Measurements from ENCODE around the gene MAGOHB. TPM values are rescaled to one million over a fixed set of nuclear protein-coding genes. Genes with fewer than 3 reads are reported as not detected.
"Not testable (repeated sequence)": the region's sequence is repeated elsewhere in the genome, so short reads cannot be mapped to it uniquely, and the experiment has no call there.

Gene MAGOHB
- 62.9 TPM for polyA plus RNA-seq (2013, experiment 1 of 2)
- polyA plus RNA-seq (2013, experiment 2 of 2): 61.1 TPM

GRCh38 chr12:10613349-10614055, at the start of gene MAGOHB:
TSS of gene MAGOHB (minus strand) at chr12:10613609. CDS start at chr12:10613532, 77 bp downstream.
- Histone ChIP-seq H3K4me3 (ENCODE audit: low read length) (peak within 1 kb of the TSS; percentile 99), H3K4me1 (ENCODE audit: control insufficient read depth, low read depth, low read length) (no peaks in the 10 kb centered on the region), H3K27me3 (ENCODE audit: insufficient read depth, low read length, poor library complexity) (no peaks in the 10 kb centered on the region), H3K36me3 (ENCODE audit: control insufficient read depth, insufficient read depth, low read length) (no peaks in the 10 kb centered on the region), H3K79me1 (ENCODE audit: low read length) (peaks cover 4% of the 10 kb centered on the region), H3K4me2 (ENCODE audit: low read length) (peak within 1 kb of the TSS; percentile 98), H4K5ac (ENCODE audit: low read length) (peak within 1 kb of the TSS; percentile 72), H3K4ac (ENCODE audit: low read depth, low read length) (peak within 1 kb of the TSS; percentile 82), H3K9ac (ENCODE audit: low read length) (peak within 1 kb of the TSS; percentile 99), H4K8ac (ENCODE audit: low read depth, low read length) (peak within 1 kb of the TSS; percentile 94), H3K79me2 (ENCODE audit: control insufficient read depth, insufficient read depth, low read length) (peaks cover 18% of the 10 kb centered on the region), H2BK120ac (ENCODE audit: low read depth, low read length) (no peak within 1 kb of the TSS), H3K27ac (ENCODE audit: low read depth, low read length) (no peak within 1 kb of the TSS), H3K18ac (ENCODE audit: low read length) (peak within 1 kb of the TSS; percentile 69), H3K56ac (ENCODE audit: low read length) (peak within 1 kb of the TSS; percentile 98), H2BK15ac (replicated peaks; ENCODE audit: low read depth) (peak within 1 kb of the TSS; percentile 36), H3K23ac (ENCODE audit: low read length) (peak within 1 kb of the TSS; percentile 84), H2AK5ac (ENCODE audit: low read length) (peak within 1 kb of the TSS; percentile 40), H2BK5ac (ENCODE audit: low read length) (peak within 1 kb of the TSS; percentile 81)
- no CpG with 5 or more reads among the region's 45 CpGs for WGBS (ENCODE audit: extremely low coverage, insufficient coverage, low lambda C conversion rate)
- peak; percentile 98 for DNase-seq

DNA sequence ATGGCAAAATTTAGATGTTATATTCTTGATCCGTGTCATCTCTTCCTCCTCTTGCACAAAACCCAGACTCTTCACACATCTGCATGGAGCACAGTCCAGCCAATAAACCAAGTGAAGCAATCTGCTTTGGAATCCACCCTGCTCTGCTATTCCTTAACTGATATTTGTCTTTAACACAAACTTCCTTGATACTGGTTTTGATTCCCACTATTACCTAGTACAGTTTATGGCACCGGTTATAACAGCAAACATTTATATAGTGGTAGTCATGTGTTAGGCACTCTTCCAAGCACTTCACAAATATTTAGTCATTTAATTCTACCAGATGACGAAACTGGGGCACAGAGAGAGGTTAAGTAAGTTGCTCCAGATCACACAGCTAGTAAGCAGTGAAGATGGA, 47.9 kb upstream of the MAGOHB start:
- Histone ChIP-seq H3K27ac (ENCODE audit: low read depth, low read length) (no peak overlapping the region), H2BK5ac (ENCODE audit: low read length) (no peak overlapping the region), H3K4me1 (ENCODE audit: control insufficient read depth, low read depth, low read length) (no peaks in the 10 kb centered on the region), H3K36me3 (ENCODE audit: control insufficient read depth, insufficient read depth, low read length) (no peaks in the 10 kb centered on the region), H3K79me2 (ENCODE audit: control insufficient read depth, insufficient read depth, low read length) (no peaks in the 10 kb centered on the region), H3K27me3 (ENCODE audit: insufficient read depth, low read length, poor library complexity) (no peaks in the 10 kb centered on the region), H3K4me2 (ENCODE audit: low read length) (no peak overlapping the region), H3K23ac (ENCODE audit: low read length) (no peak overlapping the region), H4K8ac (ENCODE audit: low read depth, low read length) (no peak overlapping the region), H3K18ac (ENCODE audit: low read length) (no peak overlapping the region), H2AK5ac (ENCODE audit: low read length) (no peak overlapping the region), H4K5ac (ENCODE audit: low read length) (no peak overlapping the region), H3K4ac (ENCODE audit: low read depth, low read length) (no peak overlapping the region), H2BK120ac (ENCODE audit: low read depth, low read length) (no peak overlapping the region), H3K56ac (ENCODE audit: low read length) (no peak overlapping the region), H3K79me1 (ENCODE audit: low read length) (no peaks in the 10 kb centered on the region), H3K4me3 (ENCODE audit: low read length) (no peak overlapping the region), H2BK15ac (replicated peaks; ENCODE audit: low read depth) (no peak overlapping the region), H3K9ac (ENCODE audit: low read length) (no peak overlapping the region)
- no CpG with 5 or more reads among the region's 3 CpGs for WGBS (ENCODE audit: extremely low coverage, insufficient coverage, low lambda C conversion rate)
- no peak for DNase-seq

DNA sequence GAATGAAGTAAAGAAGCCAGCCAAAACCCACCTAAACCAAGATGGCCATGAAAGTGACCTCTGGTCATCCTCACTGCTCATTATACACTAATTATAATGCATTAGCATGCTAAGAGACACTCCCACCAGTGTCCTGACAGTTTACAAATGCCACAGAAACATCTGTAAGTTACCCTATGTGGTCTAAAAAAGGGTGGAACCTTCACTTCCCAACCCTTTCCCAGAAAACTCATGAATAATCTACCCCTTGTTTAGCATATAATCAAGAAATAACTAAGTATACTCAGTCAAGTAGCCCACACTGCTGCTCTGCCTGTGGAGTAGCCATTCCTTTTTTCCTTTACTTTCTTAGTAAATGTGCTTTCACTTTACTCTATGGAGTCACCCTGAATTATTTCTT, 40.6 kb upstream of the MAGOHB start:
- Histone ChIP-seq H3K36me3 (ENCODE audit: control insufficient read depth, insufficient read depth, low read length) (no peaks in the 10 kb centered on the region), H2AK5ac (ENCODE audit: low read length) (no peak overlapping the region), H3K23ac (ENCODE audit: low read length) (no peak overlapping the region), H4K5ac (ENCODE audit: low read length) (no peak overlapping the region), H3K27ac (ENCODE audit: low read depth, low read length) (no peak overlapping the region), H3K4ac (ENCODE audit: low read depth, low read length) (no peak overlapping the region), H3K79me2 (ENCODE audit: control insufficient read depth, insufficient read depth, low read length) (no peaks in the 10 kb centered on the region), H3K9ac (ENCODE audit: low read length) (no peak overlapping the region), H3K4me1 (ENCODE audit: control insufficient read depth, low read depth, low read length) (no peaks in the 10 kb centered on the region), H2BK120ac (ENCODE audit: low read depth, low read length) (no peak overlapping the region), H3K79me1 (ENCODE audit: low read length) (no peaks in the 10 kb centered on the region), H3K56ac (ENCODE audit: low read length) (no peak overlapping the region), H3K4me2 (ENCODE audit: low read length) (no peak overlapping the region), H3K18ac (ENCODE audit: low read length) (no peak overlapping the region), H3K4me3 (ENCODE audit: low read length) (no peak overlapping the region), H2BK5ac (ENCODE audit: low read length) (no peak overlapping the region), H3K27me3 (ENCODE audit: insufficient read depth, low read length, poor library complexity) (no peaks in the 10 kb centered on the region), H4K8ac (ENCODE audit: low read depth, low read length) (no peak overlapping the region), H2BK15ac (replicated peaks; ENCODE audit: low read depth) (no peak overlapping the region)
- no peak for DNase-seq

DNA sequence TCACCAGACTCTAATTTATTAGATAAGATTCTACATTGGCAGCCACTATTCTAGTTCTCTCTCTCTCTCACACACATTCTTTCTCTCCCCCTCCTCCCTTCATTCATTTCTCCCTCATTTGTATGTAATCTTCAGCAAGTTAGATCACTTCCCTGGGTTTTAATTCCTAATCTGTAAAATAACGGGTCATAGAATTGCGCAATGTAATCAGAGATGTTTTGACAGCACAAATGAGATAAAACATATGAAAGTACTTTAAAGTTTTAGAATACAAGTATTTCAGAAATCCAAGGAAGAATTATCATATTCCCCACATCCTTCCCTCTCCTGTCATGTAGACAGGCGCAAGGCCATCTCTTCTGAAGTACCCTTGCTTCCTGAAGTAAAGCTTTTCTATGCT, 38.8 kb upstream of the MAGOHB start:
- no peak overlapping the region for H3K9ac ChIP-seq (ENCODE audit: low read length)
- DNase-seq: no peak
- H2AK5ac ChIP-seq (ENCODE audit: low read length): no peak overlapping the region
- no peaks in the 10 kb centered on the region for H3K4me1 ChIP-seq (ENCODE audit: control insufficient read depth, low read depth, low read length)
- H2BK5ac ChIP-seq (ENCODE audit: low read length): no peak overlapping the region
- H3K4me2 ChIP-seq (ENCODE audit: low read length): no peak overlapping the region
- no peak overlapping the region for H3K4me3 ChIP-seq (ENCODE audit: low read length)
- no peak overlapping the region for H4K8ac ChIP-seq (ENCODE audit: low read depth, low read length)
- no CpG with 5 or more reads among the region's 3 CpGs for WGBS (ENCODE audit: extremely low coverage, insufficient coverage, low lambda C conversion rate)
- no peaks in the 10 kb centered on the region for H3K36me3 ChIP-seq (ENCODE audit: control insufficient read depth, insufficient read depth, low read length)
- no peak overlapping the region for H3K23ac ChIP-seq (ENCODE audit: low read length)
- H3K79me2 ChIP-seq (ENCODE audit: control insufficient read depth, insufficient read depth, low read length): no peaks in the 10 kb centered on the region
- H3K4ac ChIP-seq (ENCODE audit: low read depth, low read length): no peak overlapping the region
- H3K18ac ChIP-seq (ENCODE audit: low read length): no peak overlapping the region
- H3K56ac ChIP-seq (ENCODE audit: low read length): no peak overlapping the region
- H2BK120ac ChIP-seq (ENCODE audit: low read depth, low read length): no peak overlapping the region
- no peak overlapping the region for H3K27ac ChIP-seq (ENCODE audit: low read depth, low read length)
- no peak overlapping the region for H4K5ac ChIP-seq (ENCODE audit: low read length)
- no peaks in the 10 kb centered on the region for H3K27me3 ChIP-seq (ENCODE audit: insufficient read depth, low read length, poor library complexity)
- H2BK15ac ChIP-seq (replicated peaks; ENCODE audit: low read depth): no peak overlapping the region
- H3K79me1 ChIP-seq (ENCODE audit: low read length): no peaks in the 10 kb centered on the region

DNA sequence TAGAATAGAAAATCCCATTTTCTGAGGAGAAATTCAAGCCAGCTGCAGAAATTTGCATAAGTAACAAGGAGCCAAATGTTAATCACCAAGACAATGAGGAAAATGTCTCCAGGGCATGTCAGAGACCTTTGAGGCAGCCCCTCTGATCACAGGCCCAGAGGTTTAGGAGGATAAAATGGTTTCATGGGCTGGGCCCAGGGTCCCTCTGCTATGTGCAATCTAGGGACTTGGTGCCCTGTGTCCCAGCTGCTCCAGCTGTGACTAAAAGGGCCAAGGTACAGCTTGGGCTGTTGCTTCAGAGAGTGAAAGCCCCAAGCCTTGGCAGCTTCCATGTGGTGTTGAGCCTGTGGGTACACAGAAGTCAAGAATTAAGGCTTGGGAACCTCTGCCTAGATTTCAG, 33.2 kb upstream of the MAGOHB start:
- not testable (repeated sequence) for H3K79me1 ChIP-seq (ENCODE audit: low read length); H3K4me1 ChIP-seq (ENCODE audit: control insufficient read depth, low read depth, low read length); H2BK15ac ChIP-seq (replicated peaks; ENCODE audit: low read depth)

DNA sequence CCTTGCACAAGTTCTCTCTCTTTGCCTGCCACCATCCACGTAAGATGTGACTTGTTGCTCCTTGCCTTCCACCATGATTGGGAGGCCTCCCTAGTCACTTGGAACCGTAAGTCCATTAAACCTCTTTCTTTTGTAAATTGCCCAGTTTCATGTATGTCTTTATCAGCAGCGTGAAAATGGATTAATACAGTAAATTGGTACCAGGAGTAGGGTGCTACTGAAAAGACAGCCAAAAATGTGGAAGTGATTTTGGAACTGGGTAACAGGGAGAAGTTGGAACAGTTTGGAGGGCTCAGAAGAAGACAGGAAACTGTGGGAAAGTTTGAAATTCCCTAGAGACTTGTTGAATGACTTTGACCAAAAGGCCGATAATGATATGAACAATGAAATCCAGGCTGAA, 32.5 kb upstream of the MAGOHB start:
- Histone ChIP-seq H3K4ac (ENCODE audit: low read depth, low read length) (no peak overlapping the region), H3K4me3 (ENCODE audit: low read length) (no peak overlapping the region), H3K23ac (ENCODE audit: low read length) (no peak overlapping the region), H3K79me2 (ENCODE audit: control insufficient read depth, insufficient read depth, low read length) (no peaks in the 10 kb centered on the region), H3K27me3 (ENCODE audit: insufficient read depth, low read length, poor library complexity) (no peaks in the 10 kb centered on the region), H3K36me3 (ENCODE audit: control insufficient read depth, insufficient read depth, low read length) (no peaks in the 10 kb centered on the region), H2BK5ac (ENCODE audit: low read length) (no peak overlapping the region), H3K79me1 (ENCODE audit: low read length) (no peaks in the 10 kb centered on the region), H3K27ac (ENCODE audit: low read depth, low read length) (no peak overlapping the region), H3K56ac (ENCODE audit: low read length) (no peak overlapping the region), H3K9ac (ENCODE audit: low read length) (no peak overlapping the region), H3K4me2 (ENCODE audit: low read length) (no peak overlapping the region), H3K4me1 (ENCODE audit: control insufficient read depth, low read depth, low read length) (no peaks in the 10 kb centered on the region), H4K8ac (ENCODE audit: low read depth, low read length) (no peak overlapping the region), H3K18ac (ENCODE audit: low read length) (no peak overlapping the region), H2BK15ac (replicated peaks; ENCODE audit: low read depth) (no peak overlapping the region), H2BK120ac (ENCODE audit: low read depth, low read length) (no peak overlapping the region), H4K5ac (ENCODE audit: low read length) (no peak overlapping the region), H2AK5ac (ENCODE audit: low read length) (no peak overlapping the region)
- no peak for DNase-seq
- WGBS (ENCODE audit: extremely low coverage, insufficient coverage, low lambda C conversion rate): no CpG with 5 or more reads among the region's 4 CpGs

More for the DNA sequence above, 33.2 kb upstream of the MAGOHB start:
- DNase-seq; H3K18ac ChIP-seq (ENCODE audit: low read length); H3K9ac ChIP-seq (ENCODE audit: low read length); H2AK5ac ChIP-seq (ENCODE audit: low read length); H3K4me2 ChIP-seq (ENCODE audit: low read length); H3K27me3 ChIP-seq (ENCODE audit: insufficient read depth, low read length, poor library complexity); H3K79me2 ChIP-seq (ENCODE audit: control insufficient read depth, insufficient read depth, low read length); H3K27ac ChIP-seq (ENCODE audit: low read depth, low read length); H3K23ac ChIP-seq (ENCODE audit: low read length); H3K56ac ChIP-seq (ENCODE audit: low read length); H2BK5ac ChIP-seq (ENCODE audit: low read length); H2BK120ac ChIP-seq (ENCODE audit: low read depth, low read length); H4K8ac ChIP-seq (ENCODE audit: low read depth, low read length); H3K4ac ChIP-seq (ENCODE audit: low read depth, low read length); H3K4me3 ChIP-seq (ENCODE audit: low read length); H4K5ac ChIP-seq (ENCODE audit: low read length); H3K36me3 ChIP-seq (ENCODE audit: control insufficient read depth, insufficient read depth, low read length): not testable (repeated sequence)
